ENCODE results near the gene MGMT. TPM values are rescaled to one million over a fixed set of nuclear protein-coding genes. Genes with fewer than 3 reads are reported as not detected.

MGMT gene
- total and polyA plus RNA-seq, 2 experiments from 2014 or later, result 19.3 to 21.9 TPM

DNA sequence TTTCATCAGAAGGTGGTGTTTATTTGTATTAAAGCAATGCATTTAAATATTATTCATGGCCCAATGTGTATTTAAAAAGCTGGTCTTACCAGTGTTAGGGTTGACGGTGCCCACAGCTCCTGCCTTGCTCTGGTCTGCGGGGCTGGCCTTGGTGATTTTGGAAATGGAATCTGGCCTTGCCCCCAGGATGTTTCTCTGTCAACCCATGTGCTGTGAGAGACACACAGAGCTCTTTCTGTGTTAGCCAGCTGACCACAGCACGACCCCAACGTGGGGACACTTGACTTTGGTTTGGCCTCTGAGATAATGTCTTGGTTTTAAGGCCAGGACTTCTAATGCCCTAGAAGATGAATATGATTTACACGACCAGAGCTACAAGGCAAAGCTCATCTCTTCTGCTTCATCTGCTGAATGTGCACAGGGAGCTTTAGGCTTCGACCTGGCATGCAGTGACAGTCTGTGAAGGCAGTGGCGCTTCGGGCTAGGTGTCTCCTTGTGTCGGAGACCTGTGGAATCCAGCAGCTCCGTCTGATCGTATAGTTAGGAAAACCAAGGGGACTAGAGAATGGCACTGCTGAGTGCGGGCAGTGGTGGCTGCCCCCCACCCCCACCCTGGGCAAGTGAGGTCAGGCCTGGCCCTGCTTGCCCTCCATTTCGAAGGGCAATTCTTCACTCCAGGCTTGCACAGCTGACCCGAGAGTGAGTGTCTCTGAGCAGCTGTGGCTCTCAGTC is 250.9 kb downstream of the MGMT start (continued):
- no peak for TF ChIP-seq CTCF (conservative IDR thresholded peaks at IDR 0.05; ENCODE audit: low read depth in 2 of 2)

DNA sequence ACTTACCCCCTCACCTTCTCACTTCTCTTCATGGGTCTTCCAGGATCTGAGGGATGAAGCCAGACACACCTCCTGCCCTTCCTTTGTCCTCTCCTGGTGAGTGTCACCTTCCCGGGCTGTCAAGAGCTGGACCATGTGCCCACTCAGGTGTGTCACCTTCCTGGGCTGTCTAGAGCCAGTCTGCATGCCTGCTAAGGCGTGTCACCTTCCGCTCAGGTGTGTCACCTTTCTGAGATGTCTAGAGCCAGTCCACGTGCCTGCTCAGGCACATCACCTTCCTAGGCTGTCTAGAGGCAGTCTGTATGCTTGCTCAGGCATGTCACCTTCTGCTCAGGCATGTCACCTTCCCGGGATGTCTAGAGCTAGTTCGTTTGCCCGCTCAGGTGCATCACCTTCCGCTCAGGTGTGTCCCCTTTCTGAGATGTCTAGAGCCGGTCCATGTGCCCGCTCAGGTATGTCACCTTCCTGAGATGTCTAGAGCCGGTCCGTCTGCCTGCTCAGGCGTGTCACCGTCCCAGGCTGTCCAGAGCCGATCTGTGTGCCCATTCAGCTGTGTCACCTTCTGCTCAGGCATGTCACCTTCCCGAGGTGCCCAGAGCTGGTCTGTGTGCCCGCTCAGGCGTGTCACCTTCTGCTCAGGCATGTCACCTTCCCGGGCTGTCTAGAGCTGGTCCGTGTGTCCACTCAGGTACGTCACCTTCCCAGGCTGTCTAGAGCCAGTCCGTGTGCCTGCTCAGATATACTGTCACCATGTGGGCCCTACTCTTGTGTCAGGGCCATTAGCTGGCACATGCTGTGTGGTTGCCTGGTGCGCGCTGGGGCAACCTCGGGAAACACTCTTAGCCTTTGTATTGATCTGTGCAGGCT is 251.7 kb downstream of the MGMT start:
- Mint-ChIP-seq H3K4me3 (no peak overlapping the region), H3K9me3 (peaks cover 6% of the 10 kb centered on the region; the same call in 2 of the 3 replicates), H3K27me3 (ENCODE audit: insufficient read depth, low read depth, poor library complexity) (no peaks in the 10 kb centered on the region), H3K27ac (no peak overlapping the region; the same call in 1 of the 2 replicates), H3K36me3 (ENCODE audit: low read depth) (peaks cover 6% of the 10 kb centered on the region; the same call in 1 of the 3 replicates), H3K4me1 (peaks cover 6% of the 10 kb centered on the region; the same call in 1 of the 3 replicates)
- H3K79me2 ChIP-seq (replicated peaks; ENCODE audit: insufficient read depth), result no peaks in the 10 kb centered on the region
- H3K4me1 ChIP-seq (ENCODE audit: insufficient read depth), result no peaks in the 10 kb centered on the region
- no peak overlapping the region for H3K27ac ChIP-seq (ENCODE audit: low read depth)
- no peaks in the 10 kb centered on the region; the same call in 1 of the 2 replicates for H4K20me1 ChIP-seq (replicated peaks; ENCODE audit: insufficient read depth)
- no peaks in the 10 kb centered on the region for H3K9me2 ChIP-seq (ENCODE audit: insufficient read depth)
- H3K4me2 ChIP-seq, result no peak overlapping the region
- TF ChIP-seq ZNF114 (CRISPR knock-in tag; IDR thresholded peaks at IDR 0.05) (no peak), POLR2AphosphoS5 (IDR thresholded peaks at IDR 0.05; ENCODE audit: low read depth) (no peak), ZNF462 (CRISPR knock-in tag; IDR thresholded peaks at IDR 0.05) (no peak), EZH2 (IDR thresholded peaks at IDR 0.05; ENCODE audit: low read depth, unreplicated experiment) (no peak), STAT1 (IDR thresholded peaks at IDR 0.05; ENCODE audit: unreplicated experiment) (no peak), ZNF331 (CRISPR knock-in tag; IDR thresholded peaks at IDR 0.05; ENCODE audit: low read depth) (no peak), CREB1 (CRISPR knock-in tag; IDR thresholded peaks at IDR 0.05; ENCODE audit: low read depth) (no peak)
- TF ChIP-seq, protein P1, sequence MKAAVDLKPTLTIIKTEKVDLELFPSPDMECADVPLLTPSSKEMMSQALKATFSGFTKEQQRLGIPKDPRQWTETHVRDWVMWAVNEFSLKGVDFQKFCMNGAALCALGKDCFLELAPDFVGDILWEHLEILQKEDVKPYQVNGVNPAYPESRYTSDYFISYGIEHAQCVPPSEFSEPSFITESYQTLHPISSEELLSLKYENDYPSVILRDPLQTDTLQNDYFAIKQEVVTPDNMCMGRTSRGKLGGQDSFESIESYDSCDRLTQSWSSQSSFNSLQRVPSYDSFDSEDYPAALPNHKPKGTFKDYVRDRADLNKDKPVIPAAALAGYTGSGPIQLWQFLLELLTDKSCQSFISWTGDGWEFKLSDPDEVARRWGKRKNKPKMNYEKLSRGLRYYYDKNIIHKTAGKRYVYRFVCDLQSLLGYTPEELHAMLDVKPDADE (IDR thresholded peaks at IDR 0.05), result no peak
- ATAC-seq (no peak), DNase-seq (ENCODE audit: low spot score) (no peak)
- H3F3A ChIP-seq (replicated peaks; ENCODE audit: low read depth), result no peaks in the 10 kb centered on the region
- no peaks in the 10 kb centered on the region for H3K27me3 ChIP-seq (ENCODE audit: insufficient read depth)
- no peak overlapping the region for H3K4me3 ChIP-seq
- H3K36me3 ChIP-seq (ENCODE audit: insufficient read depth), result no peaks in the 10 kb centered on the region
- no peak overlapping the region for H2AFZ ChIP-seq
